Neural progenitor cell (in vitro differentiated cells): Measurements from ENCODE around the gene ARID3A.

ENCODE experiments used
- EZH2 ChIP-seq: fragments of 200-600 bp; sonication (generic); IDR thresholded peaks from 2 replicates; pipeline ENCODE4 v1.6.1; 2017; ENCODE audit warnings: antibody characterized with exemption, mild to moderate bottlenecking, moderate library complexity
- EZH2phosphoT487 ChIP-seq: fragments of 200-600 bp; sonication (generic); IDR thresholded peaks from 2 replicates; pipeline ENCODE4 v1.6.1; 2017; ENCODE audit warnings: antibody characterized with exemption
- TF ChIP-seq, protein P1 (sequence below): fragments of 200-600 bp; sonication (generic); IDR thresholded peaks from 2 replicates; pipeline ENCODE4 v1.5.1; 2017; ENCODE audit warnings: antibody characterized with exemption, mild to moderate bottlenecking

DNA sequence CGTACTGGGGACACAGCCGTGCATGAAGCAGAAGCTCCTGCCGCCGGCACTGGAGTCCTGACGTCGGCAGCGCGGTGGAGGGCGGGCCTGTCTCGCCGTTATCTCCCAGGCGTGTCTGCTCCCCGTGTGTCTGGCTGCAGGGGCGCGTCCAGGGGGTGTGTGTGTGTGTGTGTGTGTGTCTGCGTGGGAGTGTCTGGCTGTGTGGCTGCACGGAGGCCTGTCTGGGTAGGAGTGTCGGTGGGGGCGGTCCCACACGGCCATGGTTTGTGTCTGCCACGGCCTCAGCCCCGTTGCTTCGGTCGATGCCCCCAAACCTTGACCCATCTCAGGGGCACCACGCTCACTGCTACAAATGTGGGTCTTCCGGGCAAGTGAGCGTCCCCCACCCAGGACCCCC, 18.3 kb downstream of the ARID3A start:
- TF ChIP-seq, protein P1, sequence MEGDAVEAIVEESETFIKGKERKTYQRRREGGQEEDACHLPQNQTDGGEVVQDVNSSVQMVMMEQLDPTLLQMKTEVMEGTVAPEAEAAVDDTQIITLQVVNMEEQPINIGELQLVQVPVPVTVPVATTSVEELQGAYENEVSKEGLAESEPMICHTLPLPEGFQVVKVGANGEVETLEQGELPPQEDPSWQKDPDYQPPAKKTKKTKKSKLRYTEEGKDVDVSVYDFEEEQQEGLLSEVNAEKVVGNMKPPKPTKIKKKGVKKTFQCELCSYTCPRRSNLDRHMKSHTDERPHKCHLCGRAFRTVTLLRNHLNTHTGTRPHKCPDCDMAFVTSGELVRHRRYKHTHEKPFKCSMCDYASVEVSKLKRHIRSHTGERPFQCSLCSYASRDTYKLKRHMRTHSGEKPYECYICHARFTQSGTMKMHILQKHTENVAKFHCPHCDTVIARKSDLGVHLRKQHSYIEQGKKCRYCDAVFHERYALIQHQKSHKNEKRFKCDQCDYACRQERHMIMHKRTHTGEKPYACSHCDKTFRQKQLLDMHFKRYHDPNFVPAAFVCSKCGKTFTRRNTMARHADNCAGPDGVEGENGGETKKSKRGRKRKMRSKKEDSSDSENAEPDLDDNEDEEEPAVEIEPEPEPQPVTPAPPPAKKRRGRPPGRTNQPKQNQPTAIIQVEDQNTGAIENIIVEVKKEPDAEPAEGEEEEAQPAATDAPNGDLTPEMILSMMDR: no peak
- TF ChIP-seq EZH2phosphoT487: no peak
- no peak for TF ChIP-seq EZH2
